HG02678 (cell line): ENCODE data around the gene SEMA4A.
"Not testable (repeated sequence)": the region's sequence is repeated elsewhere in the genome, so short reads cannot be mapped to it uniquely, and the experiment has no call there.

Experiments
- ATAC-seq: cut with Tn5 transposase; IDR thresholded peaks from one replicate; pipeline ENCODE4 v1.9.1; 2021; ENCODE audit warnings: mild to moderate bottlenecking, moderate library complexity; ENCODE audit not compliant: unreplicated experiment

The SEMA4A gene

DNA sequence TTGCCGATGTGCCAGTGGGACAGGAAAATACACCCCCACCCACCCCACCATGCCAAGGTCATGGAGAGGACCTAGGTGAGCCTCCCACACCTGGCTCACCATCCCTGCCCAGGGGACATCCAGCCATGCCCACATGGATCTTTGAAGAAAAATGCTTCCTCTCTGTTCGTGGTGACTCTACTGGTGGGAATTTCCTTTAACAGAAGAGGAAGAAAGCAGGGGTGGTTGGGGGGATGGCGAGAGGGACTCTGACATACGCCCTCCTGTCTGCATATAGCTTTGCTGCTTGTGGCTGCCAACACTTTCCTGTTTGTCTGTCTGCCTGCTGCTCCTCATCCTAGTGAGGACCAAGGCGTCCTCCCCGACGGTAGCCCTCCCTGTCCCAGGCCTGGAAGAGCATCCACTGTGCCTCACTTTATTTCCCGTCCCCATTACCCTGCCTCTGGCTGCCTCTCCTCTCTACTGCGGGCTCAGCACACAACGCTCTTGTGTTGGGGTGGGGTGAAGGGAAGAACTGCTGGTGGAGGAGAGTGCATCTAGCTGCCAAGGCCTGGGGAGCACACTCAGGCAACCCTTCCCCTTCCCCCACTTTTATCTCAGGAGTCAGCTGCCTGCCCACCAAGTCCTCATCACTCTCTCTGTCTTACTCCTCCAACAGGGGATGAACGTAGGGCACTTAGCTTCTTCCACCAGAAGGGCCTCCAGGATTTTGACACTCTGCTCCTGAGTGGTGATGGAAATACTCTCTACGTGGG, 2.5 kb downstream of the SEMA4A start:
- ATAC-seq: no peak

GRCh38 chr1:156157506-156157905, 4.1 kb downstream of the SEMA4A start:
- ATAC-seq: peak; percentile 33

- no peak for ATAC-seq
These were observed 4.6 kb downstream of the SEMA4A start for GRCh38 chr1:156157966-156158365.

GRCh38 chr1:156160000-156160742, 6.8 kb downstream of the SEMA4A start:
- no peak for ATAC-seq

DNA sequence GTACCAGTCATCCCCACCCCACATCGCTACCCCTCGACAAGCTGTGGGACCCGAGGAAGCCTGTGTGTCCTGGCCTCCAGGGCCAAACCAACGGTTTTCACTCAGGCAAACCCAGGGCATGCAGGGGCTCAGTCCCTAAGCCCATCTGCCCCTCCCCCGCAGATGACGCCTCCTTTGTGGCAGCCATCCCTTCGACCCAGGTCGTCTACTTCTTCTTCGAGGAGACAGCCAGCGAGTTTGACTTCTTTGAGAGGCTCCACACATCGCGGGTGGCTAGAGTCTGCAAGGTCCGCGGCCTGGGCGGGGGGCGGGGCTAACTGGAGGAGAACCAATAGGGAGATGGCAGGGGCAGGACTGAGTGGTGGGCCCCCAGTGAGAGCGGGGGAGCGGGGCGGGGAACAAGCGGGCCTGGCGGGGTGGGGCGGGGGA, 7.4 kb downstream of the SEMA4A start:
- no peak for ATAC-seq

DNA sequence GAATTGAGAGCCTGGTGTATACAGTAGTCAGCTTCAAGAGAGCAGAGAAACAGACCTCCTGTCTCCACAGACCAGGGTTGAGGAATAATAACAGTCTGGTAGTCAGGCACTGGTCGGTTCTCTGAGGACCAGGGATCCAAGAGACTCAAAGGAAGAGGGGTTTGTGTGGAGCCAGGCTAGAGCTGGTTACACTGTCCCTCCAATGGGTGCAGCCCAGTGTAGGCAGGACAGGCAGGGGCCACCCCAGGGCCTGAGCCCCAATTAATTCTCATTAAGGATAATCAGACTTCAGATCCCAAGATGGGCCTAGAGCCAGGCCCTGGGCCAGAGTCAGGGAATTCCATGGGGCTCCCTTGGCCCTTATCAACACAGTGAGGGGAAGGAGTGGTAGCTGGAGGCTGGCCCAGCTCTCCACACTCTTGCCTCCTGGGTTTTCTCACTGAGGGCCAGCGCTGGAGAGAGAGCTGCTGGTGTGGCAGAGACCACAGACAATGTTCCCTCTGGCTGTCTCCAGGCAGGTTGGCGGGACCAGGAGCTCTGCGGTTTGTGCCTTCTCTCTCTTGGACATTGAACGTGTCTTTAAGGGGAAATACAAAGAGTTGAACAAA, 9.1 kb downstream of the SEMA4A start:
- ATAC-seq: no peak

DNA sequence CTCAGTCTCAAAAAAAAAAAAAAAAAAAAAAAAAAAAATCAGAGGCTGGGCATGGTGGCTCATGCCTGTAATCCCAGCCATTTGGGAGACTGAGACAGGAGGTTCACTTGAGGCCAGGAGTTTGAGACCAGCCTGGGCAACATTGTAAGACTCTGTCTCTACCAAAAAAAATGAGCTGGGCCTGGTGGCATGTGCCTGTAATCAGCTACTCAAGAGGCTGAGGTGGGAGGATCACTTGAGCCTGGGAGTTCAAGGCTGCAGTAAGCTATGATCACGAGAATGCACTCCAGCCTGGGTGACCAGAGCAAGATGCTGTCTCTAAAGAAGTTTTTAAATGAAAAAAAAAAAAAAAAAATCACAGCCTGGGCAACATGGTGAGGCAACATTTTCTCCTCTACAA, 10.3 kb downstream of the SEMA4A start:
- ATAC-seq: no peak

- no peak for ATAC-seq
These were observed 10.9 kb downstream of the SEMA4A start for GRCh38 chr1:156164125-156164831.

- no peak for ATAC-seq
These were observed 11.7 kb downstream of the SEMA4A start for GRCh38 chr1:156165083-156165482.

DNA sequence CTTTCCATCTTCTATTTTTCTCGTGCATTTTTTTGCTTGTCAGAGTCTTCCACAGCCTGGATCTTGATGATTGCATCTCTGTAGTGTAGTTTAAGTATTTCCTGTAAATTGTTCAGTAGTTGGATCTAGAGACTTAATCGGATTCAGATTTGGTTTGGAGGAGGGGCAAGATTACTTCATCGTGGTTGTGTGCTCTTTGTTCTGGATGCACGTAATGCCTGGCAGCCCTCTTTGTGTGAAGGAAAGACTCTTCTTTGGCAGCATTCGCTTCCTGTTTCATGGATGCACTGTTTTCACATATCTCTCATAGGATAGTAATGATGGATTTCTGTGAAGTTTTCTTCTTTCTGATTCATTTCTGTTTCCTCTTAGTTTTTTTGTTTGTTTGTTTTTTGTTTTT, 14.2 kb downstream of the SEMA4A start:
- no peak for ATAC-seq

DNA sequence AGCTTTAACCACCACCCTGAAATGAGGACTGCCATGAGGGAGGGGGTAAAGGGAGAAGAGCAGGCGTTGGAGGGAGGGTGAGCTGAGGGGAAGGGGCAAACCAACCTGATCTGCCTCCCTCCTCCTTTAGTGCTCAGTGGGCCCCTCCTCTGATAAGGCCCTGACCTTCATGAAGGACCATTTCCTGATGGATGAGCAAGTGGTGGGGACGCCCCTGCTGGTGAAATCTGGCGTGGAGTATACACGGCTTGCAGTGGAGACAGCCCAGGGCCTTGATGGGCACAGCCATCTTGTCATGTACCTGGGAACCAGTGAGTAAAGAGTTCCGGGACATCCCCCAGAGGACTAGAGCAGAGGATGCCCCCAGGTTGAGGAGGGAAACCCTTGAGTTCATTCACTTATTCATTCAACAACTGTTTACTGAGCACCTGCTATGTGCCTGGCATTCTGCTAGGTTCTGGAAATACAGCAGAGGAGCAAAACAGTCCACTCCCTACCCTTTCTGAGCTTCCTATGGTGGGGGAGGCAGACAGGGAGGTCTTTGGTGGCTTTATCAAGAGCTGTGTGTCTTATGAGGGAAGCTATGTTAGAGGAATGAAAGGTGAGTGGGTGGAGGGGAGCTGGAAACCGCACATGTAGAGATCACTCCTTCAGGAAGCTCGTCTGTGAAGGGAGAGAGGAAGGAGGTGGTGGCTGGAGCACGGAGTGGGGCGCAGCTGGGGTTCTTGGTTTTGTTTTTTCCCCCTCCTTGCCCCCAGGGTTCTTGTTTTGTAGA, 19.5 kb downstream of the SEMA4A start:
- ATAC-seq: no peak

DNA sequence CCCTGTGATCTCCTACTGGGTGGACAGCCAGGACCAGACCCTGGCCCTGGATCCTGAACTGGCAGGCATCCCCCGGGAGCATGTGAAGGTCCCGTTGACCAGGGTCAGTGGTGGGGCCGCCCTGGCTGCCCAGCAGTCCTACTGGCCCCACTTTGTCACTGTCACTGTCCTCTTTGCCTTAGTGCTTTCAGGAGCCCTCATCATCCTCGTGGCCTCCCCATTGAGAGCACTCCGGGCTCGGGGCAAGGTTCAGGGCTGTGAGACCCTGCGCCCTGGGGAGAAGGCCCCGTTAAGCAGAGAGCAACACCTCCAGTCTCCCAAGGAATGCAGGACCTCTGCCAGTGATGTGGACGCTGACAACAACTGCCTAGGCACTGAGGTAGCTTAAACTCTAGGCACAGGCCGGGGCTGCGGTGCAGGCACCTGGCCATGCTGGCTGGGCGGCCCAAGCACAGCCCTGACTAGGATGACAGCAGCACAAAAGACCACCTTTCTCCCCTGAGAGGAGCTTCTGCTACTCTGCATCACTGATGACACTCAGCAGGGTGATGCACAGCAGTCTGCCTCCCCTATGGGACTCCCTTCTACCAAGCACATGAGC, 23.3 kb downstream of the SEMA4A start:
- ATAC-seq: no peak

DNA sequence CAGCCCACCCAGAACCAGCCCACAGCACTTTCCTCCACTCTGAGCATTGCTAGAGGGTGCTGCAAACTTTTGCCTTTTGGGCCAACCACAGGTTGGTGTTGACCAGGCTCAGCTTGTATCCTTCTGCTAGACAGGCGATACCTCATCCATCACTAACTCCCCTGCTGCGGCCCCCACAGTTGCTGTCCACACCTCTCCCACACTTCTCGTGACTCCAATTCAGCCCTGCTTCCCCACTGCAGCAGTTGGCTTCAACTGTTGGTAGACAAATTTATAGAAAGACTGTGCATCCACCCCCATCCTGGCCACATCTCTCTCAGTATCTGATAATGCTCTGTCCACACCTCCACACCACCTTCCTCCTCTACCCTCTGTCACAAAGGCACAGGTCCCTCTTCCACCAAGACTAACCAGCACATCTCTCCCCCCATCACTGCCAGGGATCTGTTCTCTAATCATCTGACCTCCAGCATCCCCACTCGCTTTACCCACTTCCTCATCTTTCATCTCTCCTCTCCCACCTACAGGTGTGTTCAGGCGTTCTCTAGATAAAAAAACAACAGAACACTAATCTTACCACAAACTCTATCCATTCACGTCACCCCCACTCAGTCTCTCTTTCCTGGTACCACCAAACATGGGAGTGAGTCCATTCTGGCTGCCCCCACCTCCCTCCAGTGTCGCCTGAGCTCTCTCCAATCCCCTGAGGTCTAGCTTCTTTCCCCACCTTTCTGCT, 24.7 kb downstream of the SEMA4A start:
- ATAC-seq: no peak

- ATAC-seq: no peak
These were observed 27.1 kb downstream of the SEMA4A start for GRCh38 chr1:156180471-156180870.

DNA sequence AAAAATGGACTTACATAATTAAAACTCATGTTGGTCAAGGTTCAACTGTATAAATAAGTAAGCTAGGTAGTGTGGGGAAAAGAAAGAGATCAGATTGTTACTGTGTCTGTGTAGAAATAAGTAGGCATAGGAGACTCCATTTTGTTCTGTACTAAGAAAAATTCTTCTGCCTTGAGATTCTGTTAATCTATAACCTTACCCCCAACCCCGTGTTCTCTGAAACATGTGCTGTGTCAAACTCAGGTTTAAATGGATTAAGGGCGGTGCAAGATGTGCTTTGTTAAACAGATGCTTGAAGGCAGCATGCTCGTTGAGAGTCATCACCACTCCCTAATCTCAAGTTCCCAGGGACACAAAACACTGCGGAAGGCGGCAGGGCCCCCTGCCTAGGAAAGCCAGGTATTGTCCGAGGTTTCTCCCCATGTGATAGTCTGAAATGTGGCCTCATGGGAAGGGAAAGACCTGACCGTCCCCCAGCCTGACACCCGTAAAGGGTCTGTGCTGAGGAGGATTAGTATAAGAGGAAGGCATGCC, 28.1 kb downstream of the SEMA4A start:
- ATAC-seq: not testable (repeated sequence)

DNA sequence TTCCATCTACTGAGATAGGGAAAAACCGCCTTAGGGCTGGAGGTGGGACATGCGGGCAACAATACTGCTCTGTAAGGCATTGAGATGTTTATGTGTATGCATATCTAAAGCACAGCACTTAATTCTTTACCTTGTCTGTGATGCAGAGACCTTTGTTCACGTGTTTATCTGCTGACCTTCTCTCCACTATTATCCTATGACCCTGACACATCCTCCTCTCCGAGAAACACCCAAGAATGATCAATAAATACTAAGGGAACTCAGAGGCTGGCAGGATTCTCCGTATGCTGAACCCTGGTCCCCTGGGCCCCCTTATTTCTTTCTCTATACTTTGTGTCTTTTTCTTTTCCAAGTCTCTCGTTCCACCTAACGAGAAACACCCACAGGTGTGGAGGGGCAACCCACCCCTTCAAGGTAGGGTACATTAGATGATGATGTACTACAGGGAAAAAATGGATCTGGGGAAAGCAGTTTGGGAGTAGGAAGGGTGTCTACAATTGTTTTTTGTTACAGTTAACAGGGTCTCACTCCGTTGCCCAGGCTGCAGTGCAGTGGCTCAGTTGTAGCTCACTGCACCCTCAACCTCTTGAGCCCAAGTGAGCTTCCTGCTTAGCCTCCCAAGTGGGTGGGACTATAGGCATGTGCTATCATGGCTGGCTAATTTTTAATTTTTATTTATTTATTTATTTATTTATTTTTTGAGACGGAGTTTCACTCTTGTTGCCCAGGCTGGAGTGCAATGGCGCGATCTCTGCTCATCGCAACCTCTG, 28.8 kb downstream of the SEMA4A start:
- ATAC-seq: not testable (repeated sequence)

- not testable (repeated sequence) for ATAC-seq
These were observed 33.2 kb downstream of the SEMA4A start for GRCh38 chr1:156186347-156187177.

GRCh38 chr1:156190265-156190664, 36.9 kb downstream of the SEMA4A start:
- not testable (repeated sequence) for ATAC-seq
